Measurements from ENCODE around the gene C17orf100. TPM values are rescaled to one million over a fixed set of nuclear protein-coding genes. Genes with fewer than 3 reads are reported as not detected.

C17orf100 gene
- total and polyA plus RNA-seq, 2 of the 13 experiments (the other 11 are each of a cell fraction or from before 2014, with no cell fraction given) = 3.6 to 8.7 TPM

GRCh38 chr17:6682339-6682738 is 30.8 kb downstream of the C17orf100 start:
- POLR2A ChIA-PET = interaction anchor here (0.6 to 7.7 kb wide), 9 partner anchors 10 to 171 kb away, joined by 3 to 265 read pairs (median 4); partner anchors contain the start of gene SLC13A5
- in situ Hi-C loops (cut with HindIII; ENCODE audit: extremely low pct_ligation_motif_present, low pct_unique_long_range_greater_than_20kb) = no loop called here
- intact Hi-C loops (cut with micrococcal nuclease; ENCODE audit: unreplicated experiment) = loop anchor here (2.0 kb wide), 2 partner anchors 16 to 18 kb away; no protein-coding TSS in a partner anchor
- no peaks in the 10 kb centered on the region for H4K20me1 ChIP-seq (ENCODE audit: insufficient read depth, low read length)
- DNase-seq (ENCODE audit: low spot score) (no peak), FAIRE-seq (no peak), ATAC-seq (peak; percentile 4)
- no TSS peak for BruUV-seq (replicated peaks)
- no peak overlapping the region for H3K9ac ChIP-seq (ENCODE audit: insufficient read depth, low read depth, low read length)
- H3K9me3 ChIP-seq (ENCODE audit: low read length) = no peaks in the 10 kb centered on the region
- WGBS (ENCODE audit: low lambda C conversion rate) = 76% methylated on average over 1 of the region's 4 CpGs
- peak overlapping the region; percentile 66 for H3K4me2 ChIP-seq (ENCODE audit: low read depth, low read length)
- CTCF ChIA-PET (ENCODE audit: low intra/inter-chr PET ratio, low total read pairs) = no interaction called here
- no peak overlapping the region for H2AFZ ChIP-seq (ENCODE audit: low read length)
- no peak overlapping the region for H3K27ac ChIP-seq (ENCODE audit: extremely low read length, insufficient read depth, low read length)
- peaks cover 89% of the 10 kb centered on the region for H3K4me1 ChIP-seq (ENCODE audit: insufficient read depth, low read length)
- H3K36me3 ChIP-seq (replicated peaks in 1 of 2; ENCODE audit: control insufficient read depth in 1 of 2, insufficient read depth in 2 of 2, low read length in 2 of 2) = 0 out of 5 replicates have a peak, but pooled peaks cover 0 to under 1% of the 10 kb centered on the region in 2 experiments
- no peaks in the 10 kb centered on the region for H3K27me3 ChIP-seq (ENCODE audit: control insufficient read depth in 1 of 2, insufficient read depth in 2 of 2, low read length in 2 of 2)
- H3K79me2 ChIP-seq (ENCODE audit: insufficient read depth, low read length) = no peaks in the 10 kb centered on the region
- H3K4me3 ChIP-seq (replicated peaks in 1 of 3; ENCODE audit: insufficient read depth in 1 of 3, low read depth in 2 of 3, low read length in 3 of 3) = no peak overlapping the region
- no peak for TF ChIP-seq ZNF761 (CRISPR knock-in tag; conservative IDR thresholded peaks at IDR 0.05)
- TF ChIP-seq ZNF576 (CRISPR knock-in tag; IDR thresholded peaks at IDR 0.05) = no peak
- no peak for TF ChIP-seq MYPOP (CRISPR knock-in tag; IDR thresholded peaks at IDR 0.05)
- no peak for TF ChIP-seq PHF20 (CRISPR knock-in tag; IDR thresholded peaks at IDR 0.05)
- TF ChIP-seq ZFX (CRISPR knock-in tag; IDR thresholded peaks at IDR 0.05; ENCODE audit: low read depth) = 0 out of 2 replicates have a peak, but pooled peaks have one; percentile 15
- TF ChIP-seq RFXAP (CRISPR knock-in tag; IDR thresholded peaks at IDR 0.05; ENCODE audit: borderline replicate concordance) = no peak
- TF ChIP-seq ZBTB37 (CRISPR knock-in tag; IDR thresholded peaks at IDR 0.05) = 0 out of 2 replicates have a peak, but pooled peaks have one; percentile 34
- 0 out of 2 replicates have a peak, but pooled peaks have one; percentile 4 for TF ChIP-seq BRF2 (CRISPR knock-in tag; IDR thresholded peaks at IDR 0.05)
- no peak for TF ChIP-seq ZNF740 (CRISPR knock-in tag; IDR thresholded peaks at IDR 0.05)
- TF ChIP-seq REPIN1 (CRISPR knock-in tag; IDR thresholded peaks at IDR 0.05; ENCODE audit: borderline replicate concordance, low read depth) = no peak
- no peak for TF ChIP-seq KLF15 (CRISPR knock-in tag; IDR thresholded peaks at IDR 0.05; ENCODE audit: borderline replicate concordance)
- 0 out of 2 replicates have a peak, but pooled peaks have one; percentile 16 for TF ChIP-seq POLR2AphosphoS2 (IDR thresholded peaks at IDR 0.05; ENCODE audit: low read depth, low read length)
- TF ChIP-seq PCBP1 (IDR thresholded peaks at IDR 0.05; ENCODE audit: borderline replicate concordance, low read depth, low read length) = no peak
- no peak for TF ChIP-seq ZMYM4 (CRISPR knock-in tag; IDR thresholded peaks at IDR 0.05)
- no peak for TF ChIP-seq FLYWCH1 (CRISPR knock-in tag; IDR thresholded peaks at IDR 0.05)
- TF ChIP-seq IKZF4 (CRISPR knock-in tag; IDR thresholded peaks at IDR 0.05; ENCODE audit: borderline replicate concordance, low read depth, not compliant biosample characterization) = no peak
- TF ChIP-seq HBP1 (CRISPR knock-in tag; IDR thresholded peaks at IDR 0.05; ENCODE audit: low read depth) = peak; percentile 65; the same call in 1 of the 2 replicates
- TF ChIP-seq ZNF703 (CRISPR knock-in tag; IDR thresholded peaks at IDR 0.05; ENCODE audit: borderline replicate concordance) = no peak
- TF ChIP-seq HMG20A (CRISPR knock-in tag; IDR thresholded peaks at IDR 0.05; ENCODE audit: borderline replicate concordance) = no peak
